Activated CD8-positive, alpha-beta memory T cell treated with anti-CD3 and anti-CD28 coated beads, Interleukin-2, amount 50 U/mL, for 4 hours (primary cell): ENCODE measurements around the gene GFI1B.

Experiments
- DNase-seq: peaks from one replicate; pipeline ENCODE4 v3.0.0-alpha.2; 2020

The GFI1B gene

DNA sequence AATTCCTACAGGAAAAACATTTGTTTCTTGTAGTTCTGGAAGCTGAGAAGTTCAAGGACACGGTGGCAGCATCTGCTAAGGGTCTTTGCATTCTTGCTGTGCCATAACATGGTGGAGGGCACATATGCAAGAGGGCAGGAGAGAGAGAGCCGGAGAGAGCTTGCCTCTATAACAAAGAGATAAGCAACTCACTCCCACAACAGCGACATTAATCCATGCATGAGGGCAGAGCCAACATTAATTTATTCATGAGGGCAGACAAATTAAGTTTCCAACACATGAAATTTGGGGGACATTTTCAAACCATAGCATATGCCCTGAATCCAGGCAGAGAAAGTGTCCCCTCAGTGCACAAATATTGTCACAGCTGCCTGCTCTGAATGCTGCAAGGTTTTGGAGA is 47.9 kb downstream of the GFI1B start:
- DNase-seq = no peak

DNA sequence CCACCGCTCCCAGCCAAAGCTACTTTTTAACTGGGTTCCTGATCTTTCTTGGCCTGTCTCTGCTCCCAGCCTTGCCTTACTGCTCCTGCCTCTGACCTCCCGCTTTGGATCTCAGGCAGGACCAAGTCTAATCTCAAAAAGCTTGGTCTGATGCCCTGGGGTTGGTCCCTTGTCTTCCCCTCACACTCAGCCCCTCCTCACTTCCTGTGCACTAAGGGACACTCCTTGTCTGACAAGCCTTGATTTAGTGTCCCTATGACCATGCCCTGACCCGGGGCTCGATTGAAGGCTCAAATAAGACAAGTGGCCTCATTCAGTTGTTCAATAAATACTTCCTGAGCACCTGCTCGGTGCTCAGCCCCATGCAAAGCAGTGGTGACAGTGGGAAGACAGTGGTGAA is 48.6 kb downstream of the GFI1B start:
- DNase-seq = no peak

DNA sequence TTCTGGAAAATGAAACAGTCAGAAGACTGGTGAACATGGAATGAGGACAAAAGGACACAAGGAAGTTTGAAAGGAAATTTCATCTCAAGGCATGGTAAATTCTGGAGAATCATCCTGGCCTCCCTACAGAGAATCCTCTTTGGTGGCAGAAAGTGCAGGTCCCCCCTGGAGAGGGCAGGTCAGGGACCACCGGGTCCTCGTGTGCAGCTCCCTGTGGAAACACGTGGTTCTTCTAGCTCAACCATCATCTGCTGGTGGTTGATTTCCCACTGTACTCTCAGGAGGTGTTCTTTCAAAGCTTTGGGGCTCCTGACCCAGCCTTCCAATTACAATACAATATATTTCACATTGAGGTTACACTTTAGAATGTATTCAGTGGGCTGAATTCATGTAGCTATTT is 49.7 kb downstream of the GFI1B start:
- DNase-seq = no peak

- no peak for DNase-seq
Measured at GRCh38 chr9:133029994-133030316, 51.5 kb downstream of the GFI1B start.

DNA sequence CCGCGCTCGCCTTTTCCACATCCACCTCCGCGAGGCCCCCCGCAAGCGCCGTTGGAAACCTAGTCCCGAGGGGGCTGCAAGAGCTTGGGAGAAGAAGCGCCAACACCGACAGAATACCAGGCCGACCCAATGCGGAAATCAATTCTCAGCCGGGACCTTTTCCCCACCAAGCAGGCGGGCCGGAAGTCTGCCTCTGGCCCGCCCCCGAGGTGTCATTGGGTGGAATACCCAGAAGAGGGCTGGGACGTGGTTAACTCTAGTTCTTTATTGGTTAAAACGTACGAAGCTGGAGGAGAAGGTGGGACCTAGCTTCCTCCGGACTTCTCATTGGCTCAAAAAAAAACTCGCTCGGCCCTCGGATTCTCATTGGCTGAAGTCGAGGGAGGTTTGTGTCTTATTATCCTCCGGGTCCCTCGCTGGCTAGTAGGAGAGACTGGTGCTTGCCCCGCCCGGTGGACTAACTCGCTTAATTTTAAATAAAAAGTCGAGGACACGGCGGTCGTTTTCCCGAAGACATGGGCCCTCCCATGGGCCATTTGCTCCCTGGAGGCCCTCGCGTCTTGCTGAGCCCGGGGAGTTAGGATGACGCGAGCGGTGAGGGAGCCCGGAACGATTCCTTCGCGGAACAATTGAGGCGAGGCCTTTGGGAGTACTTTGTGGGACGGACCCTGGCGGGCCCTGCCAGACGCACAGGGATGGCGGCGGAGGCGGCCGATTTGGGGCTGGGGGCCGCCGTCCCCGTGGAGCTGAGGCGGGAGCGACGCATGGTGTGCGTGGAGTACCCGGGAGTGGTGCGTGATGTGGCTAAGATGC is 52.0 kb downstream of the GFI1B start, which contains the start of gene GTF3C5:
GTF3C5 (plus strand) TSS at position 681 of the 813 bp plus-strand sequence; CDS start at position 696, 15 bp downstream.
- DNase-seq = peak; percentile 88

DNA sequence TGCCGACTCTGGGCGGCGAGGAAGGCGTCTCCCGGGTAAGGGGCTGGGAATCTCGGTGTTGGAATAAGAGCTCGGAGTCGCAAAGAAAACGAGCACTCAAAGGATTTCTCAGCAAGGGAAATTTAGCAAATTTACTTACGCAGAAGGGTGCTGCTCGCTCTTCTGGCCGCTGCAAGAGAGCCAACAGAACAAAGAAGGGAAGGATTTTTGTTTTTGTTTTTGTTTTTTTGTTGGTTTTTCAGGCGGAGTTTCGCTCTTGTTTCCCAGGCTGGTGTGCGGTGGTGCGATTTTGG is 52.6 kb downstream of the GFI1B start:
- DNase-seq = no peak

- no peak for DNase-seq
Measured at GRCh38 chr9:133031496-133031911, 53.0 kb downstream of the GFI1B start.

DNA sequence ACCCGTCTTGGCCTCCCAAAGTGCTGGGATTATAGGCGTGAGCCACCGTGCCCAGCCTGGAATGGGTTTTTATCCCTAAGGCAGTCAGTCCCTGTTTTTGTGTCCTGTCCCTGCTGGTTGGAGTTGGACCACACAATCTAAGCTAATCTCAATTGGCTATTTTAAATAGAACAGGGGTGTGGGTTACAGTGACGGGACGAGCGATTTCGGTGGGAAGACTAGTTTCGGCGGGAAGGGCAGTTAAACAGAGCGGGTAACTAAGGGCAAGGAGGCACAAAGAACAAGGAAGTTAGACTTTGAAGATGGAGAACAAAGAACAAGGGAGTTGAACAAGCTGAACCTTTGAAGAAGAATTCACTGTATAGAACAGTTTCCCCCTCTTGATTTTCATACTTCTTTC is 53.7 kb downstream of the GFI1B start:
- no peak for DNase-seq

- DNase-seq = no peak
Measured at GRCh38 chr9:133035669-133036068, 57.2 kb downstream of the GFI1B start.

DNA sequence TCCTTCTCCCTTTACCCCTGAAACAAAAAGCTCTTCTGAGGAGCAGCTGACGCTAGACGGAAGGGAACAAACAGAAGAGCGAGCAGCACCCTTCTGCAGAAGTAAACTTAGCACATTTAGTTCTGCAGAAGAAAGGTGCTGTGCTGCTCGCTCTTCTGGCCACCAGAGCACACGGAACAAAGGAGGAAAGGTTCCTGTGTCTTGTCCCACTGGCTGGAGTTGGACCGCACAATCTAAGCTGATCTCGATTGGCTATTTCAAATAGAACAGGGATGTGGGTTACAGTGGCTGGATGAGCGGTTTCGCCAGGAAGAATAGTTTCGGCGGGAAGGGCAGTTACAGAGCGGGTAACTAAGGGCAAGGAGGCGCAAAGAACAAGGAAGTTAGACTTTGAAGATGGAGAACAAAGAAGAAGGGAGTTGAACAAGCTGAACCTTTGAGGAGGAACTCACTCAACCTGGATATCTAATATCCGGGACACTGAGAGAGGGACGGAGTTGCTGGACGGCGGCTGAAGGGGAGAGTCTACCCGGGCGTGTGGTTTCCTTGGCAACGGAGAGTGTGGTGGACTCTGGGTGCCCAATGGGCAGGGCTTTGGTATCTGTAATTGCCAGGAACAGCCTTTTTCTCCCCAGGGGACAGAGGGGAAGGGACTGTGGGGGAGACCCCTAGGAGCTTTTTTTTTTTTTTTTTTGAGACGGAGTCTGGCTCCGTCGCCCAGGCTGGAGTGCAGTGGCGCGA is 59.5 kb downstream of the GFI1B start:
- DNase-seq = no peak

DNA sequence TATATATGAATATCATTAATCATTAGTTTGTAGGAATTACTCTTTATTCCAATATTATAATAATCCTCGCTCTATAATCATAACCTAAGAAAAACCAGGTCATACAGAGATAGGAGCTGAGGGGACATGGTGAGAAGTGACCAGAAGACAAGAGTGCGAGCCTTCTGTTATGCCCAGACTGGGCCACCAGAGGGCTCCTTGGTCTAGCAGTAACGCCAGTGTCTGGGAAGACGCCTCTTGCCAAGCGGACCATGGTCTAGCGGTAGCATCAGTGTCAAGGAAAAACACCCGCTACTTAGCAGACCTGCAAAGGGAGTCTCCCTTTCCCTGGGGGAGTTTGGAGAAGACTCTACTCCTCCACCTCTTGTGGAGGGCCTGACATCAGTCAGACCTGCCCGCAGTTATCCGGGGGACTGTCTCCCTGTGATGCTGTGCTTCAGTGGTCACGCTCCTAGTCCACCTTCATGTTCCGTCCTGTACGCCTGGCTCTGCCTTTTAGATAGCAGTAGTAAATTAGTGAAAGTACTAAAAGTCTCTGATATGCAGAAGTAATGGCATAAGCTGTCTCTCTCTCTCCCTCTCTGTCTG is 62.5 kb downstream of the GFI1B start:
- peak; percentile 45 for DNase-seq
